Fibroblast of mammary gland (primary cell): Measurements from ENCODE around the gene TBXAS1.
A peak's percentile ranks its signal among the peaks of the same experiment; 100 is the strongest.

ENCODE experiments used
- DNase-seq: peaks from one replicate; pipeline ENCODE4 v3.0.0-alpha.2; 2010; ENCODE audit warnings: low read depth
- H3K4me3 ChIP-seq: 2 replicates; pipeline ENCODE4 v1.5.1; 2011; ENCODE audit warnings: low read depth, mild to moderate bottlenecking, low read length, moderate library complexity; ENCODE audit not compliant: control insufficient read depth
- CTCF ChIP-seq: conservative IDR thresholded peaks from 2 replicates; pipeline ENCODE4 v1.5.1; 2011; ENCODE audit warnings: low read depth, low read length, inconsistent platforms; ENCODE audit not compliant: control insufficient read depth, insufficient read depth

TBXAS1 gene

GRCh38 chr7:139976838-139977656, 148.0 kb downstream of the TBXAS1 start:
- H3K4me3 ChIP-seq: no peak overlapping the region
- TF ChIP-seq CTCF: no peak
- DNase-seq: no peak

- TF ChIP-seq CTCF: no peak
- DNase-seq: no peak
- no peak overlapping the region for H3K4me3 ChIP-seq
Measured at GRCh38 chr7:139981511-139981895, 152.4 kb downstream of the TBXAS1 start.

- no peak overlapping the region for H3K4me3 ChIP-seq
- TF ChIP-seq CTCF: no peak
- DNase-seq: peak; percentile 68
Measured at GRCh38 chr7:139982927-139983920, 154.2 kb downstream of the TBXAS1 start.

GRCh38 chr7:139984642-139985539, 155.8 kb downstream of the TBXAS1 start:
- DNase-seq: no peak
- no peak overlapping the region for H3K4me3 ChIP-seq
- no peak for TF ChIP-seq CTCF

- no peak for DNase-seq
- TF ChIP-seq CTCF: no peak
- no peak overlapping the region for H3K4me3 ChIP-seq
Measured at GRCh38 chr7:139985811-139986210, 156.7 kb downstream of the TBXAS1 start.
